Measurements from ENCODE around the gene THSD1. TPM values are rescaled to one million over a fixed set of nuclear protein-coding genes. Genes with fewer than 3 reads are reported as not detected.

Gene THSD1
- total RNA-seq, 2 donors from 2014 or later, result 6.5 to 7.3 TPM

DNA sequence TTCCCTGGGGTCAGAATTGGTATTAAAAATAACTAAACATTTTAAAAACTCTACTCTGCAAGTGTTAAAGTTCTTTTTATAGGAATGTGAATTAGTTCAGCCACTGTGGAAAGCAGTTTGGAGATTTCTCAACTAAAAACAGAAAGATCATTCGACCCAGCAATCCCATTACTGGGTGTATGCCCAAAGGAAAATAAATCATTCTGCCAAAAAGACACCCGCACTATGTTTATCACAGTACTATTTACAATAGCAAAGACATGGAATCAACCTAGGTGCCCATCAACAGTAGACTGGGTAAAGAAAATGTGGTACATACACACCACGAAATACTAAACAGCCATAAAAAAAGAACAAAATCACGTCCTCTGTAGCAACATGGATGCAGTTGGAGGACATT, 657 bp upstream of the THSD1 start:
- H3K4me3 ChIP-seq, result peak overlapping the region in 1 of 2 donors; percentile 68

GRCh38 chr13:52405369-52405766, 604 bp downstream of the THSD1 start:
- no peak for TF ChIP-seq CTCF (IDR thresholded peaks at IDR 0.05)
- Histone ChIP-seq H3K36me3 (no peaks in the 10 kb centered on the region), H3K27ac (peak overlapping the region; percentile 14 to 60), H3K4me1 (peaks cover 0 to 14% of the 10 kb centered on the region in 2 donors), H3K9me3 (no peaks in the 10 kb centered on the region), H3K27me3 (no peaks in the 10 kb centered on the region), H3K4me3 (peak overlapping the region; percentile 45 to 68)
- DNase-seq (ENCODE audit: low spot score), result no peak

More for the DNA sequence above, 657 bp upstream of the THSD1 start:
- Histone ChIP-seq H3K36me3 (peaks cover 6% of the 10 kb centered on the region), H3K27ac (peak overlapping the region; percentile 14 to 60), H3K4me1 (peaks cover 0 to 14% of the 10 kb centered on the region in 2 donors), H3K9me3 (no peaks in the 10 kb centered on the region), H3K27me3 (no peaks in the 10 kb centered on the region)
- TF ChIP-seq CTCF (IDR thresholded peaks at IDR 0.05), result no peak
- DNase-seq (ENCODE audit: low spot score), result no peak

DNA sequence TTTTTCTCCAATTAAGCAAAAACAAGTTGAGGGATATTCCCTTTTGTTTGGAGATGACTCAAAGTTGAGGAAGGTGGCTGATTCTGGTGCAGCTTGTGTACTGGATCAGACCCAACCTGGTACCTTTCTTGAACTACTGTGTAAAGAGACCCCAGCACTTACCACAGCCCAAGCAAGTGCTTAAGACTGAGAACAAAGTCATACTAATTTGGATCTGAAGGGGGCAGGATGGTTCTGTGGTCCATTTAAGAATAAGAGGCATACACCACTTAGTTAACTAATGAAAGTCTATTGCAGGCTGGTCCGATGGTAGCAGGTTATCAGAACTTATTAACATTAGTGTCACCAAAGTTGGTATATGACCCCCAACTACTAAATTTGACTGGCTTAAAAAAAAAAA, 6.3 kb downstream of the THSD1 start:
- Histone ChIP-seq H3K27me3 (no peaks in the 10 kb centered on the region), H3K4me1 (no peaks in the 10 kb centered on the region), H3K9me3 (no peaks in the 10 kb centered on the region), H3K27ac (no peak overlapping the region), H3K36me3 (peaks cover 4% of the 10 kb centered on the region), H3K4me3 (no peak overlapping the region)
- peak in 1 of 2 donors; percentile 19 for TF ChIP-seq CTCF (IDR thresholded peaks at IDR 0.05)
- DNase-seq (ENCODE audit: low spot score), result no peak

DNA sequence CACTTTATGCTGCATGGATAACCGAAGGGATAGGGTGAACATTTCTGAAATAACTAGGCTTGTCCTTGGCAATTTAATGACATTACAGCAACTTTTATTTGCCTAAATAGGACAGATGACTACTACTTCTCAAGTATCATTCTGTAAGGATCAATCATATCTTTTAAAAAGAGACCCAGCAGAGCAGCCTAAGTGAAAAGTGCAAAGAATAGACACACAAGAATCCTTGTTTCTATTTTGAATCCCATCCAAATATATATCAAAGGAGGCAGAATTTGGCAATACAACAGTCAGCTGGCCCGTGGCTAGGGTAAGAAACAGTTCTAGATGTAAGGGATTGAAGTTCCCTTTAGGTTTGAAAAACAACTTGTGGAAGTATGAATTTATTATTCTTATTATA, 6.9 kb downstream of the THSD1 start:
- H3K4me1 ChIP-seq, result peaks cover 0 to 2% of the 10 kb centered on the region in 2 donors
- H3K9me3 ChIP-seq, result no peaks in the 10 kb centered on the region
- H3K27ac ChIP-seq, result no peak overlapping the region
- H3K36me3 ChIP-seq, result peaks cover 4% of the 10 kb centered on the region
- no peak for DNase-seq (ENCODE audit: low spot score)
- H3K27me3 ChIP-seq, result no peaks in the 10 kb centered on the region
- H3K4me3 ChIP-seq, result no peak overlapping the region
- no peak for TF ChIP-seq CTCF (IDR thresholded peaks at IDR 0.05)

DNA sequence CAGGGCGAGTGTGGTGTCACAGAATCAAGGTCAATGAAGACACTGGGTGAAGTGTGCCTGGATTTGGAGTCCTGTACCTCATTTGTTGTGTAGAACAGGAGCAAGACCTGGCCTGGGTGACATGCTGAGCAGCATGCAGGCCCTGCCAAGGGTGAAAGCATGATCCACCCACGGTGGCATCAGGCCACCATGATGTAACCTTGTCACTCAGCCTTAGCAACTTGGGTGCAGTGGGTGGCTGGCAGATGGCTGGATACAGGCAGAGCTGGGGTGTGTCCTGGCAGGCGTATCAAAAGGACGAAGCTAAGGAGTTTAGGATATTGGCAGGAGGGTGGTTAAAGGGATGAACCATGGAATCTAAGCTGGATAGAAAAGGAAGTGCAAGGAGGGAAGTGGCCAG, 10.3 kb downstream of the THSD1 start:
- Histone ChIP-seq H3K4me3 (no peak overlapping the region), H3K9me3 (no peaks in the 10 kb centered on the region), H3K27ac (no peak overlapping the region), H3K4me1 (peaks cover 0 to 6% of the 10 kb centered on the region in 2 donors), H3K27me3 (no peaks in the 10 kb centered on the region), H3K36me3 (peaks cover 4% of the 10 kb centered on the region)
- TF ChIP-seq CTCF (IDR thresholded peaks at IDR 0.05), result no peak
- no peak for DNase-seq (ENCODE audit: low spot score)

DNA sequence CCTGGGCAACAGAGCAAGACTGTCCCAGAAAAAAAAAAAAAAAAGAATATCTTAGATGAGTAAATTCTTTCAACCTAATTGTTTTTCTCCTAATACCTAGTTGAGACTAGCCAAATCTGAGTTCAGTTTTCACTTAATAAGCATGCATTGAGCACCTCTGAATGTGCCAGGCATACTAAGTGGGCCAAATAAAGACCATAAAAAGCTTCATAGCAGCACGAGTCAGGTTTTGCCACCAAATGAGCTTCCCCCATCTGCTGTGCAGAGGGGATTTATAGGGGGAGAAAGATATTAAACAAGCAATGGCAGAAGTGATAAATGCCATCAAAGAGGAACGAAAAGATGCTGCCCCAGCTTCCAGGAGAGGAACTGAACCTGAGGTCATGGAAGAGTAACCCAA, 11.4 kb downstream of the THSD1 start:
- Histone ChIP-seq H3K36me3 (peaks cover 4% of the 10 kb centered on the region), H3K27me3 (no peaks in the 10 kb centered on the region), H3K9me3 (no peaks in the 10 kb centered on the region), H3K4me1 (peaks cover 0 to 6% of the 10 kb centered on the region in 2 donors), H3K4me3 (no peak overlapping the region), H3K27ac (no peak overlapping the region)
- no peak for TF ChIP-seq CTCF (IDR thresholded peaks at IDR 0.05)
- DNase-seq (ENCODE audit: low spot score), result no peak

Data from right atrium auricular region (tissue), 2 donors.